ENCODE measurements around the gene TMEM243.

GRCh38 chr7:87263537-87263936 is 44.0 kb upstream of the TMEM243 start:
- TF ChIP-seq CTCF (IDR thresholded peaks at IDR 0.05) = no peak
- no peak for TF ChIP-seq REST (IDR thresholded peaks at IDR 0.05; ENCODE audit: insufficient read depth in 1 of 2, low read depth in 2 of 2, low read length in 1 of 2)
- no peak for TF ChIP-seq SIN3A (IDR thresholded peaks at IDR 0.05; ENCODE audit: borderline replicate concordance, insufficient read depth, low read depth, low read length)
- TF ChIP-seq POLR2AphosphoS5 (IDR thresholded peaks at IDR 0.05; ENCODE audit: low read depth, low read length) = no peak
- TF ChIP-seq TCF7L2 (IDR thresholded peaks at IDR 0.05; ENCODE audit: low read depth, low read length) = no peak
